ENCODE measurements around the gene SCFD2. TPM values are rescaled to one million over a fixed set of nuclear protein-coding genes. Genes with fewer than 3 reads are reported as not detected.

SCFD2 gene
- total and polyA plus RNA-seq, 2 of the 8 experiments (the other 6 are each of a cell fraction or from before 2014, with no cell fraction given): 6.2 to 10.2 TPM

- Histone ChIP-seq H3K4me1 (replicated peaks in 1 of 4; ENCODE audit: control insufficient read depth in 3 of 4, insufficient read depth in 4 of 4, low read length in 3 of 4) (peaks cover 0 to 4% (median 0%) of the 10 kb centered on the region in 4 experiments; a peak in 1 of 7 replicates), H3K23ac (ENCODE audit: insufficient read length) (no peak overlapping the region), H4K91ac (replicated peaks; ENCODE audit: insufficient read length, low read length) (no peak overlapping the region), H3K23me2 (ENCODE audit: low read depth, low read length) (no peaks in the 10 kb centered on the region), H2AK5ac (ENCODE audit: low read depth, low read length) (no peak overlapping the region), H2BK12ac (ENCODE audit: low read depth, low read length) (no peak overlapping the region), H2BK120ac (replicated peaks; ENCODE audit: low read depth, low read length) (no peak overlapping the region), H3K9ac (replicated peaks in 1 of 4; ENCODE audit: extremely low read depth in 1 of 4, low read depth in 3 of 4, low read length in 3 of 4) (no peak overlapping the region), H3K27me3 (replicated peaks in 1 of 4; ENCODE audit: control insufficient read depth in 3 of 4, extremely low read depth in 1 of 4, insufficient read depth in 3 of 4, low read length in 3 of 4) (no peaks in the 10 kb centered on the region), H4K5ac (ENCODE audit: insufficient read length, low read depth, low read length) (no peak overlapping the region), H3K18ac (ENCODE audit: extremely low read depth, low read length) (no peak overlapping the region), H3K14ac (ENCODE audit: insufficient read length) (no peak overlapping the region), H2BK5ac (ENCODE audit: low read depth, low read length) (no peak overlapping the region), H3K4me3 (ENCODE audit: extremely low read depth in 1 of 4, insufficient read depth in 2 of 4, low read depth in 3 of 4, low read length in 4 of 4) (no peak overlapping the region), H3K4ac (replicated peaks; ENCODE audit: insufficient read length, low read depth, low read length) (no peak overlapping the region), H2BK15ac (ENCODE audit: low read length) (no peak overlapping the region), H3K79me1 (ENCODE audit: low read depth, low read length) (no peaks in the 10 kb centered on the region), H4K20me1 (replicated peaks in 1 of 2; ENCODE audit: control insufficient read depth in 1 of 2, insufficient read depth in 2 of 2, low read length in 2 of 2) (no peaks in the 10 kb centered on the region), H3K9me3 (ENCODE audit: insufficient read depth in 2 of 2, low read depth in 1 of 2, low read length in 1 of 2) (no peaks in the 10 kb centered on the region), H3K36me3 (ENCODE audit: control insufficient read depth in 2 of 4, insufficient read depth in 4 of 4, low read length in 3 of 4) (no peaks in the 10 kb centered on the region), H4K8ac (ENCODE audit: extremely low read depth, insufficient read depth, low read length) (no peak overlapping the region), H3K56ac (replicated peaks; ENCODE audit: insufficient read length, low read depth, low read length) (no peak overlapping the region), H2AFZ (ENCODE audit: low read length) (no peak overlapping the region), H3K27ac (ENCODE audit: low read depth, low read length) (no peak overlapping the region), H3K4me2 (ENCODE audit: insufficient read depth in 1 of 2, low read depth in 2 of 2, low read length in 2 of 2) (no peak overlapping the region), H2BK20ac (ENCODE audit: low read length) (no peak overlapping the region), H3K79me2 (ENCODE audit: control insufficient read depth in 1 of 2, insufficient read depth in 2 of 2, low read length in 2 of 2) (no peaks in the 10 kb centered on the region)
- ChIA-PET CTCF (ENCODE audit: partially characterized antibody) (no interaction called here), POLR2A (ENCODE audit: partially characterized antibody) (no interaction called here)
- WGBS, 2 experiments (ENCODE audit: extremely low coverage in 1 of 2, insufficient coverage in 1 of 2, insufficient read length in 1 of 2, insufficient replicate concordance in 2 of 2, low coverage in 1 of 2, low lambda C conversion rate in 2 of 2, missing lambda C conversion rate in 1 of 2): 87% methylated on average over 8 of the region's 8 CpGs; no CpG with 5 or more reads in 1 of the 2 experiments
- DNase-seq (ENCODE audit: low read depth in 1 of 2, low spot score in 2 of 2) (no peak), FAIRE-seq (no peak)
- 0 out of 2 replicates have a peak, but pooled peaks have one; percentile 25 for TF ChIP-seq MAFK (IDR thresholded peaks at IDR 0.05; ENCODE audit: low read depth, low read length)
- TF ChIP-seq RFX5 (IDR thresholded peaks at IDR 0.05; ENCODE audit: borderline replicate concordance, low read depth, low read length): no peak
Observed at GRCh38 chr4:53061091-53061850, 304.6 kb downstream of the SCFD2 start.

All from H1 (cell line).